ENCODE results near the gene DLST. TPM values are rescaled to one million over a fixed set of nuclear protein-coding genes. Genes with fewer than 3 reads are reported as not detected.

The DLST gene
- total and polyA plus RNA-seq, 2 donors (not counting 1 experiment from before 2014, with no cell fraction given): 95.3 to 214 TPM

DNA sequence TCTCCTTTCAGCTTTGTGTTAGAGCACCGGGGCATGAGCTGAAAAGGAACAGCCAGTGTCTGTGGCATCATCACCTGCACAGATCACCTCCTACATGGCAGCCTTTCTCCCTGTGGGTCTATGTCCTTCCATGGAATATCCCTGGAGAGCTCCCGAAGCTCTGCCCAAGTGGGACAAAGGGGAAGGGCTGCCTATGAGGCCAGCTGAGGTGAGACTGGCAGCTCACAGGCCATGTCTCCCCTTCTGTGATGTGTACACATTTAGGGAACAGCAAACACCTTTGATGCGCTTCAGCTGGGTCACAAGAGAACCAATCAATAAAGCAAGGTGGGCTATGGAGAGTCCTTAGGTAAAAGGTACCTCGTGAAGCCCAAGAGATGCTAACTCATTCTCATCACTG, 9.9 kb upstream of the DLST start:
- Histone ChIP-seq H3K9me3 (ENCODE audit: control insufficient read depth, insufficient read depth, low read depth, low read length) (no peaks in the 10 kb centered on the region), H3K4me3 (replicated peaks in 1 of 4; ENCODE audit: control extremely low read depth in 1 of 4, insufficient read depth in 1 of 4, low read depth in 3 of 4, low read length in 4 of 4) (no peak overlapping the region), H3K27ac (ENCODE audit: insufficient read depth, low read length) (no peak overlapping the region), H3K9ac (ENCODE audit: insufficient read depth, low read length) (no peak overlapping the region), H3K36me3 (ENCODE audit: control insufficient read depth, insufficient read depth, low read length) (no peaks in the 10 kb centered on the region), H2AFZ (ENCODE audit: low read length) (no peak overlapping the region), H3K4me1 (ENCODE audit: control insufficient read depth, extremely low read depth, insufficient read depth, low read length) (no peaks in the 10 kb centered on the region), H4K20me1 (ENCODE audit: control insufficient read depth, extremely low read depth, insufficient read depth, low read length) (no peaks in the 10 kb centered on the region), H3K79me2 (ENCODE audit: control insufficient read depth, insufficient read depth, low read length) (no peaks in the 10 kb centered on the region), H3K27me3 (ENCODE audit: control insufficient read depth, insufficient read depth, low read length) (peaks cover 4% of the 10 kb centered on the region), H3K4me2 (ENCODE audit: extremely low read depth, insufficient read depth, low read length) (no peak overlapping the region)
- no peak for DNase-seq (ENCODE audit: low read depth in 2 of 2)
- no peak for TF ChIP-seq EZH2 (IDR thresholded peaks at IDR 0.05; ENCODE audit: low read length, missing control alignments)
- TF ChIP-seq, protein P1, sequence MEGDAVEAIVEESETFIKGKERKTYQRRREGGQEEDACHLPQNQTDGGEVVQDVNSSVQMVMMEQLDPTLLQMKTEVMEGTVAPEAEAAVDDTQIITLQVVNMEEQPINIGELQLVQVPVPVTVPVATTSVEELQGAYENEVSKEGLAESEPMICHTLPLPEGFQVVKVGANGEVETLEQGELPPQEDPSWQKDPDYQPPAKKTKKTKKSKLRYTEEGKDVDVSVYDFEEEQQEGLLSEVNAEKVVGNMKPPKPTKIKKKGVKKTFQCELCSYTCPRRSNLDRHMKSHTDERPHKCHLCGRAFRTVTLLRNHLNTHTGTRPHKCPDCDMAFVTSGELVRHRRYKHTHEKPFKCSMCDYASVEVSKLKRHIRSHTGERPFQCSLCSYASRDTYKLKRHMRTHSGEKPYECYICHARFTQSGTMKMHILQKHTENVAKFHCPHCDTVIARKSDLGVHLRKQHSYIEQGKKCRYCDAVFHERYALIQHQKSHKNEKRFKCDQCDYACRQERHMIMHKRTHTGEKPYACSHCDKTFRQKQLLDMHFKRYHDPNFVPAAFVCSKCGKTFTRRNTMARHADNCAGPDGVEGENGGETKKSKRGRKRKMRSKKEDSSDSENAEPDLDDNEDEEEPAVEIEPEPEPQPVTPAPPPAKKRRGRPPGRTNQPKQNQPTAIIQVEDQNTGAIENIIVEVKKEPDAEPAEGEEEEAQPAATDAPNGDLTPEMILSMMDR (conservative IDR thresholded peaks at IDR 0.05 in 1 of 2, IDR thresholded peaks at IDR 0.05 in 1 of 2; ENCODE audit: low read depth in 1 of 2, low read length in 2 of 2): no peak

DNA sequence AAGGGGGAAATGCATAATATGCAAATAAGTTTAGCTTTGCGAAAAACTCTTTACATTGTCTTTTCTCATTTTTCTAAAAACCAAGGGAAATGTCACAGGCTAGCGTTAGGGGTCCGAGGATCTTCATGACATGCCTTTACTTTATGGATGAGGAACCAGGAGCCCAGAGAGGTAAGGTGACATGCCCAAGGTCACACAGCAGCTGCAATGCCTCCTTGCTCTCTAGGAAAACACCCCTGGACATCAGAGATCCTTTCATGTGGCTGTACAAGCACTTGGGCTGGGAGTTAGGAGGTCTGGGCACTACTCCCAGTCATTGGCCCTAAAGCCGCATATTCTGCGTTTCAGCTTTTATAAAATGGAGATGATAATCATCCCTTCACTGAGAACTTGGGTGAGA, 6.5 kb upstream of the DLST start:
- no peak overlapping the region for H3K9ac ChIP-seq (ENCODE audit: insufficient read depth, low read length)
- H4K20me1 ChIP-seq (ENCODE audit: control insufficient read depth, extremely low read depth, insufficient read depth, low read length): no peaks in the 10 kb centered on the region
- H3K36me3 ChIP-seq (ENCODE audit: control insufficient read depth, insufficient read depth, low read length): no peaks in the 10 kb centered on the region
- no peaks in the 10 kb centered on the region for H3K79me2 ChIP-seq (ENCODE audit: control insufficient read depth, insufficient read depth, low read length)
- H3K4me1 ChIP-seq (ENCODE audit: control insufficient read depth, extremely low read depth, insufficient read depth, low read length): no peaks in the 10 kb centered on the region
- H3K27ac ChIP-seq (ENCODE audit: insufficient read depth, low read length): no peak overlapping the region
- TF ChIP-seq EZH2 (IDR thresholded peaks at IDR 0.05; ENCODE audit: low read length, missing control alignments): no peak
- TF ChIP-seq, protein P1 (conservative IDR thresholded peaks at IDR 0.05 in 1 of 2, IDR thresholded peaks at IDR 0.05 in 1 of 2; ENCODE audit: low read depth in 1 of 2, low read length in 2 of 2): no peak
- no peak overlapping the region for H3K4me2 ChIP-seq (ENCODE audit: extremely low read depth, insufficient read depth, low read length)
- no peak overlapping the region for H3K4me3 ChIP-seq (replicated peaks in 1 of 4; ENCODE audit: control extremely low read depth in 1 of 4, insufficient read depth in 1 of 4, low read depth in 3 of 4, low read length in 4 of 4)
- H3K9me3 ChIP-seq (ENCODE audit: control insufficient read depth, insufficient read depth, low read depth, low read length): no peaks in the 10 kb centered on the region
- H2AFZ ChIP-seq (ENCODE audit: low read length): no peak overlapping the region
- no peak for DNase-seq (ENCODE audit: low read depth in 2 of 2)
- peaks cover 4% of the 10 kb centered on the region for H3K27me3 ChIP-seq (ENCODE audit: control insufficient read depth, insufficient read depth, low read length)

DNA sequence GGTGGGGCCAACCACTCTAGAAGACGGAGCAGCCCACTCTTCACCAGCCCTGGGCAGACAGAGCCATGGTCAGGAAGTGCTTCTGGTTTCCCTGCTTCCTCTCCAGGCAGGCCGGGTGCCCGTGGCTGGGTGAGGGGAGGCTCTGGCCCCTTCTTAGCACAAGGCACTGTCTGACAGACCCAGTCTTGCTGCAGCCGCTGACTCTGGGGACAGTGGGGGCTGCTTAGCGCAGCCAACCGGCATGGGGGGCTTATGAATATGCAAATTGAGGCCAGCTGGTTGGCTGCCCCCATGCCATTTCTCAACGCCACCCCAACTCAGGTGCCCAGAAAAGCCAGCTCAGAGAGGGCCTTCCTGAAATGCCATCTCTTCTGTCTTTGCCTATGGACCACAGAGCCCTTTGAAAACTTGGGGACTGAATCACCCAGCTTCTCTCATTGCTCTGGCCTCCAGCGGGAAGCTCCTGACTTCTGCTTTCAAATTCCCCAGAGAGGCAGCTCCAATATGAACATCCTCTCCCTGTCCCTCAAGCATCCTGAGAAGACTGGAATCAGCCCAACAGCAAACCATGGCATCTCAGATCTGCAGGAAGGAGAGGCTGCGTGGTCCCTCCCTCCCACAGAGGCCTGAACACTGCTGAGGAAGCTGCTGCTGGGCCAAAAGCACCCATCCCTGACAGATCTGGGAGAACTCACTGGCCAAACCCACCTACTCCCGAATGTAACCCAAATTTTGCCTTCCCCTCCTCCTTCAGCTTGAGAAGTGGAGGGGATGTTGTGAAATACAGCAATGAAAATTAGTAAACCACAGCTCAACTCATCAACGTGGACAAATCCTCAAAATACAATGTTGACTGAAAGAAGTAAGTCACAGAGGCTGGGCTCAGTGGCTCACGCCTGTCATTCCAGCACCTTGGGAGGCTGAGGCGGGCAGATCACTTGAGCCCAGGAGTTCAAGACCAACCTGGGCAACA, 5.5 kb upstream of the DLST start, which contains the start of gene PROX2:
Gene PROX2 (minus strand): TSS at position 205 of the 973 bp plus-strand sequence. CDS start 12,311 bp downstream, outside the sequence.
- TF ChIP-seq, protein P1 (conservative IDR thresholded peaks at IDR 0.05 in 1 of 2, IDR thresholded peaks at IDR 0.05 in 1 of 2; ENCODE audit: low read depth in 1 of 2, low read length in 2 of 2): no peak
- no peak for TF ChIP-seq EZH2 (IDR thresholded peaks at IDR 0.05; ENCODE audit: low read length, missing control alignments)
- Histone ChIP-seq H2AFZ (ENCODE audit: low read length) (no peak within 1 kb of the TSS), H3K27me3 (ENCODE audit: control insufficient read depth, insufficient read depth, low read length) (peaks cover 4% of the 10 kb centered on the region), H4K20me1 (ENCODE audit: control insufficient read depth, extremely low read depth, insufficient read depth, low read length) (no peaks in the 10 kb centered on the region), H3K36me3 (ENCODE audit: control insufficient read depth, insufficient read depth, low read length) (no peaks in the 10 kb centered on the region), H3K9ac (ENCODE audit: insufficient read depth, low read length) (no peak within 1 kb of the TSS), H3K4me3 (replicated peaks in 1 of 4; ENCODE audit: control extremely low read depth in 1 of 4, insufficient read depth in 1 of 4, low read depth in 3 of 4, low read length in 4 of 4) (no peak within 1 kb of the TSS), H3K9me3 (ENCODE audit: control insufficient read depth, insufficient read depth, low read depth, low read length) (no peaks in the 10 kb centered on the region), H3K27ac (ENCODE audit: insufficient read depth, low read length) (no peak within 1 kb of the TSS), H3K79me2 (ENCODE audit: control insufficient read depth, insufficient read depth, low read length) (no peaks in the 10 kb centered on the region), H3K4me1 (ENCODE audit: control insufficient read depth, extremely low read depth, insufficient read depth, low read length) (peaks cover 4% of the 10 kb centered on the region), H3K4me2 (ENCODE audit: extremely low read depth, insufficient read depth, low read length) (no peak within 1 kb of the TSS)
- DNase-seq (ENCODE audit: low read depth in 2 of 2): no peak

All from fibroblast of lung (primary cell).